ENCODE measurements around the gene FRRS1L.

The FRRS1L gene

GRCh38 chr9:109166771-109167601 is at the start of gene FRRS1L:
TSS of gene FRRS1L (minus strand) at chr9:109167249. CDS start at chr9:109167138, 111 bp downstream.
- peak; percentile 57 for DNase-seq

- DNase-seq: no peak
Measured at GRCh38 chr9:109214414-109214813, 47.4 kb upstream of the FRRS1L start.

- no peak for DNase-seq
Measured at GRCh38 chr9:109213285-109214121, 46.5 kb upstream of the FRRS1L start.

GRCh38 chr9:109212768-109213167 is 45.7 kb upstream of the FRRS1L start:
- DNase-seq: no peak

GRCh38 chr9:109206670-109207069 is 39.6 kb upstream of the FRRS1L start:
- DNase-seq: peak; percentile 64

GRCh38 chr9:109205526-109205925 is 38.5 kb upstream of the FRRS1L start:
- peak; percentile 49 for DNase-seq

- DNase-seq: no peak
Measured at GRCh38 chr9:109203761-109204360, 36.8 kb upstream of the FRRS1L start.

GRCh38 chr9:109199676-109200075 is 32.6 kb upstream of the FRRS1L start:
- DNase-seq: no peak

GRCh38 chr9:109198736-109199382 is 31.8 kb upstream of the FRRS1L start:
- no peak for DNase-seq

- DNase-seq: no peak
Measured at GRCh38 chr9:109193974-109194556, 27.0 kb upstream of the FRRS1L start.

GRCh38 chr9:109192732-109193361 is 25.8 kb upstream of the FRRS1L start:
- no peak for DNase-seq

- no peak for DNase-seq
Measured at GRCh38 chr9:109191746-109192145, 24.7 kb upstream of the FRRS1L start.

GRCh38 chr9:109190151-109190550 is 23.1 kb upstream of the FRRS1L start:
- no peak for DNase-seq

- DNase-seq: no peak
Measured at GRCh38 chr9:109186857-109187520, 19.9 kb upstream of the FRRS1L start.

- peak; percentile 79 for DNase-seq
Measured at GRCh38 chr9:109182940-109183798, 16.1 kb upstream of the FRRS1L start.

- DNase-seq: no peak
Measured at GRCh38 chr9:109182550-109182939, 15.5 kb upstream of the FRRS1L start.

GRCh38 chr9:109181284-109181683 is 14.2 kb upstream of the FRRS1L start:
- DNase-seq: no peak

GRCh38 chr9:109179801-109180523 is 12.9 kb upstream of the FRRS1L start:
- DNase-seq: no peak

GRCh38 chr9:109176963-109177362 is 9.9 kb upstream of the FRRS1L start:
- no peak for DNase-seq

- DNase-seq: peak; percentile 87
Measured at GRCh38 chr9:109176386-109176785, 9.3 kb upstream of the FRRS1L start.
